GM12801 (cell line): ENCODE results near the gene FAM186B.

Source experiments
- CTCF ChIP-seq: IDR thresholded peaks from one replicate; pipeline ENCODE4 v1.5.1; 2011; ENCODE audit warnings: control low read depth; ENCODE audit not compliant: insufficient read length; ENCODE audit errors: extremely low read depth

FAM186B gene

DNA sequence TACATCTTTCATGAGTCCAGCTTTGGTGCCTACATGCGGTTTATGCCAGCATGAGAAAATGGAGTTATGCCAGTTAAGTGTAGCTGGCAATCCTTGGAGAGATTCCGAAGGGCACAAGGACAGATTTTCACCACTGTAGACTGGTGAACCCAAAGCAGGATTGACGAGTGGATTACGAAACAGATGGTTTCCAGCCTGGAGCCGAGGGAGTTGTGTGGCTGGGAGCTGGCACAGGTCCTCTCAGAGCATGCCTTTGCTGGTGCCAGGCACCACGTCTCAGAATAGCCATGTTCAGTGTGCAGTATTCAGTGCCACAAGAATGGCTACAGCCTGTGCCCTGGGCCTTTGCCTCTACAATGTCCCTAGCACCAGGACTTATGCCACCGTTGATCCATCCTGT, 53.4 kb downstream of the FAM186B start:
- no peak for TF ChIP-seq CTCF

DNA sequence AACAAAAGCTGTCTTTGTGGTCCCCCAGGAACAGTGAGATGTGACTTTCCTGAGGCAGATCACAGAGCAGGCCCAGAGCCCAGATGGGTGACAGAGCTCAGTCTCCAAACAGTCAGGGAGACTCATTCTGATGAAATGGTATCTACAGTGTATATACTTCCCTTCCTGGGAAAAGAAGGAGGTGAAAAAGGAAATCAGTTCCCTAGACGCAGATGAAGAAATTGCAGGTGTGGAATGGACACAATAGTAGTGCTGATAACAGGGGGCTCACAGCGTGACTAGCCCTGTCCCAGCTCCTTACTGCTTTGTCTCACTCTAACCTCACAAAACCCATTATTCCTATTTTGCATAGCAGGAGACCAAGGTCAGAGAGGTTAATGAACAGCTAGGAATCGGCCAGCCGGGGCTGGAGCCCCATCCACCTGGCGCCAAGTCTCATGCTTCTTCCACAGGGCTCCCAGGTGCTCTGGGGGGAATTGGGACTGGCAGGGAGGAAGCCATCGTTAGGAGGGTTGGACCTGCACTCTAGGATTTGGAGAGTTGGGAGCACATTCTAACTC, 54.7 kb downstream of the FAM186B start:
- TF ChIP-seq CTCF: no peak

DNA sequence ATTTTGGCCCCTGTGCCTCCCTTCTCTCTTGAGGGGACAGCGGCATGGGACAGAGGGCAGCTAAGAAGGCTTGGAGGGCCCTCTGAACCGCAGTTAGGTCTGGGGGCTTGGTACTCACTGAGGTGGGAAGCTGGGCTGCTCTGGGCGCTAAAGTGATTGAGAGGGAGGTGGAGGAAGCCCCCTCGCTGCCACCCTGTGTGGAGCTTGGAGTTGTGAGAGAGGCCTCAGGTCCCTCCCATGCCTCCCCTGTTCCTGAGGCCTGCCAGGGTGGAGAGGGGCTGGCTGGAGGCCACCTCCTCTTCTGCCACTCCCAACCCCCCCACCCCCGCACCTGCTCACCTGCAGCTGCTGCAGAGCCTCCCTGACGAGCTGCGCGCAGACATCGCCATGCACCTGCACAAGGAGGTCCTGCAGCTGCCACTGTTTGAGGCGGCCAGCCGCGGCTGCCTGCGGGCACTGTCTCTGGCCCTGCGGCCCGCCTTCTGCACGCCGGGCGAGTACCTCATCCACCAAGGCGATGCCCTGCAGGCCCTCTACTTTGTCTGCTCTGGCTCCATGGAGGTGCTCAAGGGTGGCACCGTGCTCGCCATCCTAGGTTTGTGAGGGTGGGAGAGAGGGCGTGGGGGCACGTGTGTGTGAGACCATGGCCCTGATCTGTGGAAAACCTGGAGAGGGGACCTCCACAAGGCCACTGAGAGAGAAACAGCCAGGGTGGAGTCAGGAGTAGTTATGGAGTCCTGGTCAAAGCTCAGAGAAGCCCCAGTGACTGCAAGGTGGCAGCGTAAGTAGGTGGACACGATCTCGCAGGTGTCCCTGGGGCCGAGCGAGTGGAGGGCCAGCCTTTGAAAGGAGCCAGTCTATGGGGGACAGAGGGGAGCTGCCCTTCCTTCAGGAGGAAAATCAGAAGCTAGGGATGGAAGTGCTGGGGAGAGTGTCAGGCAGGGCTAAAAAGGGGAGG, 55.4 kb downstream of the FAM186B start:
- TF ChIP-seq CTCF: no peak

GRCh38 chr12:49548822-49549648, 56.4 kb downstream of the FAM186B start:
- TF ChIP-seq CTCF: no peak

- no peak for TF ChIP-seq CTCF
Measured at GRCh38 chr12:49548481-49548821, 57.0 kb downstream of the FAM186B start.

DNA sequence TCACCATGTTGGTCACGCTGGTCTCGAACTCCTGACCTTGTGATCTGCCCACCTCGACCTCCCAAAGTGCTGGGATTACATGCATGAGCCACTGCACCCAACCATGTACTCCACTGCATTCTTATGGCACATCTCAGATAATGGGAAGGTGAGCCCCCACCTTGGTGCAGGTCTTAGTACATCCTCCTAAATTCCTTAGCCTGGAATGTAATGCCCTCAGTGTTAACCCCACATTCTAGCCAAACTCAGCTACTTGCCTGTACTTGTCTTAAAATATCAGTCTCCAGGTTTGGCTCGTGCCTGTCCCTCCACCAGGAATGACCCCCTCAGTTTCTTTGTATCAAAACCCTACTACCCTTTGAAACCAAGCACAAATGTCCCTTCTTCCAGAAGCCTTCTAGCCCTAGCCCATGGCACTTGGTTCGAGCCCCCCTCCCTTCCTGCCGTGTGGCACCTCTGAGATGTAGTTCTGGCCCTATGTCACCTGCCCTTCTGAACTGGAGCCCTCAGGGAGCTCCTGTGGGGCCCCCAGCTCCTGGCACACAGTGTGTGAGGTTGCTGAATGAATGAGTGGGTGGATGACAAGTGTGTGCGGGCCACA, 58.2 kb downstream of the FAM186B start:
- no peak for TF ChIP-seq CTCF

GRCh38 chr12:49546481-49546880, 59.0 kb downstream of the FAM186B start:
- no peak for TF ChIP-seq CTCF
